NOMO-1 treated with dmso at 0.1 percent for 144 hours (cell line): Measurements from ENCODE around the gene SCLY.

Source experiments
- DNase-seq: peaks from one replicate; lab custom pipeline; 2025; ENCODE audit not compliant: unreplicated experiment; lab: John Stamatoyannopoulos, UW

Gene SCLY

GRCh38 chr2:238069021-238069709 is 8.4 kb downstream of the SCLY start:
- DNase-seq = no peak

GRCh38 chr2:238069877-238070276 is 9.1 kb downstream of the SCLY start:
- DNase-seq = no peak

- no peak for DNase-seq
These were observed 14.6 kb downstream of the SCLY start for GRCh38 chr2:238075397-238075796.

- DNase-seq = no peak
These were observed 16.5 kb downstream of the SCLY start for GRCh38 chr2:238077292-238077691.

GRCh38 chr2:238079874-238080327 is 19.1 kb downstream of the SCLY start:
- no peak for DNase-seq

GRCh38 chr2:238080518-238080917 is 19.7 kb downstream of the SCLY start:
- DNase-seq = no peak

- no peak for DNase-seq
These were observed 20.3 kb downstream of the SCLY start for GRCh38 chr2:238081150-238081549.

GRCh38 chr2:238081561-238081960 is 20.8 kb downstream of the SCLY start:
- DNase-seq = no peak

- no peak for DNase-seq
These were observed 21.4 kb downstream of the SCLY start for GRCh38 chr2:238082151-238082550.

GRCh38 chr2:238082827-238083226 is 22.0 kb downstream of the SCLY start:
- no peak for DNase-seq

- DNase-seq = no peak
These were observed 23.1 kb downstream of the SCLY start for GRCh38 chr2:238083919-238084318.

- no peak for DNase-seq
These were observed 24.0 kb downstream of the SCLY start for GRCh38 chr2:238084761-238085160.

- DNase-seq = no peak
These were observed 25.1 kb downstream of the SCLY start for GRCh38 chr2:238085899-238086298.

GRCh38 chr2:238087211-238087610 is 26.4 kb downstream of the SCLY start:
- peak; percentile 15 for DNase-seq

GRCh38 chr2:238090887-238091286 is 30.1 kb downstream of the SCLY start:
- DNase-seq = no peak

GRCh38 chr2:238091436-238092060 is 30.7 kb downstream of the SCLY start:
- DNase-seq = no peak

GRCh38 chr2:238092486-238093035 is 31.8 kb downstream of the SCLY start:
- no peak for DNase-seq

- DNase-seq = no peak
These were observed 32.7 kb downstream of the SCLY start for GRCh38 chr2:238093181-238094140.

- DNase-seq = no peak
These were observed 33.7 kb downstream of the SCLY start for GRCh38 chr2:238094438-238095022.

GRCh38 chr2:238095143-238095542 is 34.3 kb downstream of the SCLY start:
- DNase-seq = no peak
